Ovary (tissue), 9 donors: ENCODE results near the gene NEAT1. TPM values are rescaled to one million over a fixed set of nuclear protein-coding genes. Genes with fewer than 3 reads are reported as not detected.
"Not testable (repeated sequence)": the region's sequence is repeated elsewhere in the genome, so short reads cannot be mapped to it uniquely, and the experiment has no call there.

Source experiments
- DNase-seq, 5 donors: peaks; one replicate each; pipeline ENCODE4 v3.0.0-alpha.2; 2019 to 2020
- H3K27ac ChIP-seq, 2 donors: fragments of 200-600 bp; one replicate each; pipeline versions ENCODE4 v1.5.1 to v1.8.0; 2019 to 2022
- H3K27me3 ChIP-seq: fragments of 200-600 bp; one replicate; pipeline ENCODE4 v1.8.0; 2022
- H3K36me3 ChIP-seq: fragments of 200-600 bp; sonication (generic); one replicate; pipeline ENCODE4 v1.5.1; 2019
- H3K4me1 ChIP-seq: one replicate; pipeline ENCODE4 v1.8.1; 2013; ENCODE audit warnings: mild to moderate bottlenecking, moderate library complexity; ENCODE audit not compliant: insufficient read depth
- H3K4me3 ChIP-seq: fragments of 200-600 bp; sonication (generic); one replicate; pipeline ENCODE4 v1.5.1; 2017
- H3K9me3 ChIP-seq, 2 donors: fragments of 200-600 bp in 1 of 2; sonication (generic) in 1 of 2; one replicate each; pipeline versions ENCODE4 v1.5.1 to v1.8.1; 2013 to 2019; ENCODE audit warnings: mild to moderate bottlenecking in 1 of 2, moderate library complexity in 1 of 2
- CTCF ChIP-seq, 3 donors: fragments of 450-650 bp in 2 of 3; fragments of 200-600 bp in 1 of 3; IDR thresholded peaks; one replicate each; pipeline versions ENCODE4 v1.5.1 to v1.8.0; 2016 to 2022; ENCODE audit warnings: antibody characterized with exemption in 3 of 3, mild to moderate bottlenecking in 1 of 3
- EP300 ChIP-seq: sonication (generic); formaldehyde crosslinking; IDR thresholded peaks from one replicate; pipeline ENCODE4 v1.6.1; 2017; ENCODE audit warnings: antibody characterized with exemption
- POLR2A ChIP-seq: fragments of 450-650 bp; IDR thresholded peaks from one replicate; pipeline ENCODE4 v1.6.1; 2017; ENCODE audit warnings: antibody characterized with exemption, mild to moderate bottlenecking, moderate library complexity
- WGBS, 3 donors: extraction: QIAGEN DNeasy Blood & Tissue Kit in 1 of 3; methylation state at CpG; one replicate each; pipeline versions ENCODE4 v1.1.5 to v1.1.7; 2013 to 2017; 5-methylcytosine and 5-hydroxymethylcytosine counted together
- intact Hi-C, 4 donors: fragments of 100-400 bp; cut with DNase I; formaldehyde crosslinking; loops; one replicate each; pipeline versions ENCODE4 v1.11.0 to v1.15.1; 2022 to 2023
- polyA plus RNA-seq, 2 donors: library from polyadenylated mRNA; stranded (reverse); fragments of 200-250 nt in 1 of 2; fragments of 350-450 nt in 1 of 2; fragmentation: Illumina TruSeq in 1 of 2; extraction: RNeasy Lipid Tissue Mini Kit (QIAGEN cat#74804) in 1 of 2; gene quantifications; one replicate each; pipeline ENCODE4 v1.2.3, GENCODE V29; 2013 to 2014
- total RNA-seq, 7 donors: library from RNA; depleted of rRNA in 2 of 7; stranded (reverse); fragments of >200 nt in 2 of 7; fragmentation: NEBNext Ultra II Directional in 3 of 7; extraction: Animal tissue kit (Norgen Biotek cat#: 25700) in 3 of 7; gene quantifications; one replicate each; pipeline versions ENCODE4 v1.1.0 to v1.2.4, GENCODE V29; 2016 to 2023
- donor health status: DM: no; HTN: no; CAD: no; lungs with moderate emphysema.
- donor health status: DM: no; HTN: no; CAD: no.
- donor health status: Bipolar disorder and iron deficiency.
- donor health status: DM: yes; HTN: yes; CAD: no.
- donor health status: DM: no; HTN: no; CAD: no.
- donor health status: DM: yes; HTN: yes; CAD: no.

Gene NEAT1
- total and polyA plus RNA-seq, 9 donors, result 175 to 850 (median 351) TPM

- no peaks in the 10 kb centered on the region for H3K36me3 ChIP-seq
- peak in 2 of 5 donors; percentile 43 to 44 for DNase-seq
- intact Hi-C loops, result no loop called here
- WGBS, 3 donors, result 70 to 86% (median 79%) methylated on average over 3 of the region's 3 CpGs
- H3K9me3 ChIP-seq, result no peaks in the 10 kb centered on the region
- H3K27ac ChIP-seq, result no peak overlapping the region
- no peaks in the 10 kb centered on the region for H3K4me1 ChIP-seq
- TF ChIP-seq EP300 (no peak), POLR2A (no peak), CTCF (IDR thresholded peaks at IDR 0.05) (no peak)
- no peak overlapping the region for H3K4me3 ChIP-seq
- no peaks in the 10 kb centered on the region for H3K27me3 ChIP-seq
These were observed 26.0 kb downstream of the NEAT1 start for GRCh38 chr11:65448418-65449105.

- H3K4me1 ChIP-seq, result peaks cover 11% of the 10 kb centered on the region
- WGBS, 3 donors, result 87 to 100% methylated on average over 5 to 29 of the region's 30 CpGs; no CpG with 5 or more reads in 1 of the 3 donors
- H3K9me3 ChIP-seq, H3K4me3 ChIP-seq, H3K27ac ChIP-seq, intact Hi-C loops, H3K36me3 ChIP-seq, H3K27me3 ChIP-seq: not testable (repeated sequence)
- DNase-seq, result peak in 1 of 5 donors; percentile 32
These were observed 28.7 kb downstream of the NEAT1 start for GRCh38 chr11:65451301-65451700.

- H3K27me3 ChIP-seq, H3K36me3 ChIP-seq, intact Hi-C loops, DNase-seq, H3K9me3 ChIP-seq, H3K4me3 ChIP-seq, H3K27ac ChIP-seq: not testable (repeated sequence)
- peaks cover 11% of the 10 kb centered on the region for H3K4me1 ChIP-seq
- 23 to 94% (median 38%) methylated on average over 1 to 3 of the region's 3 CpGs for WGBS, 3 donors
These were observed 29.7 kb downstream of the NEAT1 start for GRCh38 chr11:65452259-65452658.

- DNase-seq, result peak in 1 of 5 donors; percentile 26
- no peak overlapping the region for H3K27ac ChIP-seq
- H3K4me1 ChIP-seq, result peaks cover 11% of the 10 kb centered on the region
- H3K9me3 ChIP-seq, result no peaks in the 10 kb centered on the region
- H3K4me3 ChIP-seq, result no peak overlapping the region
- 72 to 78% (median 72%) methylated on average over 8 of the region's 8 CpGs for WGBS, 3 donors
- intact Hi-C loops, result no loop called here
- H3K27me3 ChIP-seq, result no peaks in the 10 kb centered on the region
- H3K36me3 ChIP-seq, result no peaks in the 10 kb centered on the region
- TF ChIP-seq POLR2A, result no peak
- TF ChIP-seq CTCF (IDR thresholded peaks at IDR 0.05), result no peak
- no peak for TF ChIP-seq EP300
These were observed 30.4 kb downstream of the NEAT1 start for GRCh38 chr11:65452806-65453490.

GRCh38 chr11:65454311-65454695 lies 31.7 kb downstream of the NEAT1 start:
- Histone ChIP-seq H3K27ac (peak overlapping the region; percentile 81 to 88), H3K9me3 (no peaks in the 10 kb centered on the region), H3K36me3 (no peaks in the 10 kb centered on the region), H3K4me1 (peaks cover 11% of the 10 kb centered on the region), H3K27me3 (no peaks in the 10 kb centered on the region), H3K4me3 (peak overlapping the region; percentile 51)
- intact Hi-C loops, result no loop called here
- TF ChIP-seq CTCF (IDR thresholded peaks at IDR 0.05) (no peak), EP300 (no peak), POLR2A (no peak)
- peak in 1 of 5 donors; percentile 41 for DNase-seq
- 50 to 52% (median 52%) methylated on average over 10 of the region's 10 CpGs for WGBS, 3 donors
